GM12878 (cell line): ENCODE measurements around the gene NSMCE1. TPM values are rescaled to one million over a fixed set of nuclear protein-coding genes. Genes with fewer than 3 reads are reported as not detected.

ENCODE experiments used
- ATAC-seq: fragments of 200-7000 bp; cut with Tn5 transposase; 3 replicates; pipeline ENCODE4 v1.9.1; 2020; ENCODE audit warnings: mild to moderate bottlenecking, moderate library complexity
- BruUV-seq: library from RNA; stranded (reverse); fragments of 400-500 nt; replicated peaks from 2 replicates; lab custom pipeline; 2021; lab: Mats Ljungman, UMichigan
- CTCF ChIA-PET: fragments of 300-600 bp; sonication (Branson Sonifier 250); formaldehyde crosslinking; extraction: SDS; loops from one replicate; lab custom pipeline; 2021; ENCODE audit warnings: inconsistent platforms; lab: Yijun Ruan, JAX
- POLR2A ChIA-PET: fragments of 350-600 bp; formaldehyde crosslinking; extraction: SDS; loops from one replicate; lab custom pipeline; 2021; ENCODE audit warnings: inconsistent platforms; lab: Charles Lee
- RAD21 ChIA-PET: fragments of 300-600 bp; sonication (Branson Sonifier 250); formaldehyde crosslinking; loops from one replicate; lab custom pipeline; 2023; ENCODE audit warnings: antibody characterized with exemption; ENCODE audit not compliant: unreplicated experiment; lab: Charles Lee
- SMC1A ChIA-PET: fragments of 300-600 bp; sonication (Branson Sonifier 250); formaldehyde crosslinking; loops from one replicate; lab custom pipeline; 2023; ENCODE audit not compliant: unreplicated experiment, uncharacterized antibody; lab: Charles Lee
- DNase-seq: peaks from one replicate; pipeline ENCODE4 v3.0.0-alpha.2; 2011; ENCODE audit warnings: low read depth, low spot score
- FAIRE-seq: peaks from 3 replicates; lab custom pipeline; 2011; peaks lifted over from hg19 to GRCh38; lab: Jason Lieb, UNC
- H2AFZ ChIP-seq: 2 replicates; pipeline ENCODE4 v1.6.0; 2011; ENCODE audit warnings: low read depth, low read length, control low read depth; ENCODE audit not compliant: control insufficient read depth
- H3K27ac ChIP-seq: 2 replicates; pipeline ENCODE4 v1.5.1; 2011; ENCODE audit warnings: control low read depth; ENCODE audit not compliant: control insufficient read depth, insufficient read depth
- H3K27me3 ChIP-seq, 2 experiments: replicated peaks in 1 of 2; 2 replicates each; pipeline versions ENCODE4 v1.6.0 to v1.6.1; 2011; ENCODE audit warnings: low read length in 1 of 2; ENCODE audit not compliant: control insufficient read depth in 2 of 2, insufficient read depth in 2 of 2
- H3K36me3 ChIP-seq, 2 experiments: 2 replicates each; pipeline ENCODE4 v1.5.1; 2011; ENCODE audit warnings: low read length in 1 of 2; ENCODE audit not compliant: control insufficient read depth in 2 of 2, insufficient read depth in 2 of 2
- H3K4me1 ChIP-seq: 2 replicates; pipeline ENCODE4 v1.6.1; 2011; ENCODE audit warnings: mild to moderate bottlenecking, low read length, moderate library complexity, mixed read lengths; ENCODE audit not compliant: control insufficient read depth, insufficient read depth
- H3K4me2 ChIP-seq: 2 replicates; pipeline ENCODE4 v1.6.0; 2011; ENCODE audit warnings: control low read depth; ENCODE audit not compliant: control insufficient read depth, insufficient read depth
- H3K4me3 ChIP-seq: fragments of 200-600 bp; sonication (generic); 2 replicates; pipeline ENCODE4 v1.5.1; 2016
- H3K79me2 ChIP-seq: 2 replicates; pipeline ENCODE4 v1.6.0; 2011; ENCODE audit warnings: low read length; ENCODE audit not compliant: control insufficient read depth, insufficient read depth
- H3K9ac ChIP-seq: 2 replicates; pipeline ENCODE4 v1.8.0; 2011; ENCODE audit warnings: low read length, control low read depth, mixed read lengths; ENCODE audit not compliant: control insufficient read depth, insufficient read depth
- H3K9me3 ChIP-seq: replicated peaks from 3 replicates; pipeline ENCODE4 v1.5.1; 2011; ENCODE audit warnings: mild to moderate bottlenecking, low read length; ENCODE audit not compliant: control insufficient read depth, insufficient read depth
- H4K20me1 ChIP-seq: 2 replicates; pipeline ENCODE4 v1.6.0; 2011; ENCODE audit not compliant: control insufficient read depth, insufficient read depth
- CREM ChIP-seq: IDR thresholded peaks from 2 replicates; pipeline ENCODE4 v1.6.1; 2014; ENCODE audit warnings: antibody characterized with exemption, low read depth
- HDAC6 ChIP-seq: fragments of 200-600 bp; sonication (generic); IDR thresholded peaks from one replicate; pipeline ENCODE4 v1.8.0; 2017; ENCODE audit warnings: antibody characterized with exemption; ENCODE audit not compliant: unreplicated experiment
- JUND ChIP-seq: IDR thresholded peaks from 2 replicates; pipeline ENCODE4 v1.6.1; 2012; ENCODE audit warnings: low read depth, mild to moderate bottlenecking, low read length, improper control_type of control experiment, moderate library complexity
- NFYA ChIP-seq: IDR thresholded peaks from 2 replicates; pipeline ENCODE4 v1.6.1; 2011; ENCODE audit warnings: low read depth, mild to moderate bottlenecking, low read length, improper control_type of control experiment, borderline replicate concordance
- POLR2AphosphoS2 ChIP-seq: IDR thresholded peaks from 2 replicates; pipeline ENCODE4 v1.6.1; 2011; ENCODE audit warnings: low read depth, mild to moderate bottlenecking, low read length, improper control_type of control experiment, moderate library complexity
- RFX5 ChIP-seq: IDR thresholded peaks from 2 replicates; pipeline ENCODE4 v1.6.1; 2011; ENCODE audit warnings: low read depth, low read length, improper control_type of control experiment
- TCF12 ChIP-seq: IDR thresholded peaks from 2 replicates; pipeline ENCODE4 v1.6.1; 2011; ENCODE audit warnings: low read depth, mild to moderate bottlenecking, low read length
- TCF3 ChIP-seq: IDR thresholded peaks from 2 replicates; pipeline ENCODE4 v1.6.1; 2012; ENCODE audit warnings: low read depth, mild to moderate bottlenecking, low read length, borderline replicate concordance; ENCODE audit not compliant: insufficient read depth
- ZNF24 ChIP-seq: fragments of 450-650 bp; IDR thresholded peaks from 2 replicates; pipeline ENCODE4 v1.6.1; 2017; ENCODE audit warnings: antibody characterized with exemption, mild to moderate bottlenecking
- WGBS: methylation state at CpG from one replicate; pipeline ENCODE4 v1.1.6; 2016; ENCODE audit warnings: low lambda C conversion rate; ENCODE audit not compliant: insufficient replicate concordance, insufficient coverage; ENCODE audit errors: missing lambda C conversion rate; 5-methylcytosine and 5-hydroxymethylcytosine counted together
- in situ Hi-C: fragments of 300-500 bp; cut with MboI; formaldehyde crosslinking; loops from 9 replicates; pipeline ENCODE4 v1.14.3; 2018; ENCODE audit warnings: mixed read lengths
- intact Hi-C: fragments of 100-400 bp; cut with micrococcal nuclease; formaldehyde crosslinking; loops from one replicate; pipeline ENCODE4 v1.14.2; 2022; ENCODE audit not compliant: unreplicated experiment
- polyA plus RNA-seq, 11 experiments: library from polyadenylated mRNA; depleted of rRNA in 4 of 11; unstranded in 6 of 11; stranded (reverse) in 5 of 11; fragments of >200 nt; fragmentation: Nextera tagmentation in 4 of 11; fragmentation: Illumina TruSeq in 1 of 11; extraction: Ambion mirVana in 4 of 11; extraction: Trizol in 1 of 11; gene quantifications; 1 replicate in 1 of 11; 2 replicates in 10 of 11; pipeline versions ENCODE4 v1.2.1 to v1.2.3, GENCODE V29; 2011 to 2016; ENCODE audit warnings: inconsistent platforms in 2 of 11, missing spikeins in 2 of 11, low read depth in 1 of 11
- total RNA-seq, 4 experiments: library from RNA; depleted of rRNA in 3 of 4; stranded (reverse); fragments of >200 nt in 3 of 4; fragmentation: Illumina TruSeq in 1 of 4; extraction: Trizol in 1 of 4; gene quantifications; 2 replicates each; pipeline versions ENCODE4 v1.2.1 to v1.2.3, GENCODE V29; 2013 to 2021
- TF ChIP-seq, protein P1 (sequence below): IDR thresholded peaks from 2 replicates; pipeline ENCODE4 v1.6.1; 2011; ENCODE audit warnings: borderline replicate concordance, low read depth, mild to moderate bottlenecking, moderate library complexity, low read length; ENCODE audit not compliant: insufficient read depth, poor library complexity, severe bottlenecking

The NSMCE1 gene
- total and polyA plus RNA-seq, 10 of the 15 experiments (the other 5 are each of a cell fraction or from before 2014, with no cell fraction given), result 54.0 to 214 (median 71.4) TPM

GRCh38 chr16:27209591-27209990, 59.0 kb downstream of the NSMCE1 start:
- no peaks in the 10 kb centered on the region for H3K27me3 ChIP-seq
- no peak overlapping the region for H3K4me2 ChIP-seq
- DNase-seq, result no peak
- H3K79me2 ChIP-seq, result peaks cover under 1% of the 10 kb centered on the region; the same call in 1 of the 2 replicates
- no peak for FAIRE-seq
- SMC1A ChIA-PET, result interaction anchor here (1.5 to 2.5 kb wide), 2 partner anchors 10 to 29 kb away, joined by 4 to 9 read pairs; no protein-coding TSS in a partner anchor
- intact Hi-C loops, result no loop called here
- in situ Hi-C loops, result no loop called here
- RAD21 ChIA-PET, result no interaction called here
- TF ChIP-seq CREM, result no peak
- no peak for TF ChIP-seq HDAC6
- no peak for TF ChIP-seq RFX5
- no peak for TF ChIP-seq TCF3
- TF ChIP-seq TCF12, result no peak
- TF ChIP-seq JUND, result no peak
- TF ChIP-seq POLR2AphosphoS2, result no peak
- TF ChIP-seq NFYA, result no peak
- TF ChIP-seq, protein P1, sequence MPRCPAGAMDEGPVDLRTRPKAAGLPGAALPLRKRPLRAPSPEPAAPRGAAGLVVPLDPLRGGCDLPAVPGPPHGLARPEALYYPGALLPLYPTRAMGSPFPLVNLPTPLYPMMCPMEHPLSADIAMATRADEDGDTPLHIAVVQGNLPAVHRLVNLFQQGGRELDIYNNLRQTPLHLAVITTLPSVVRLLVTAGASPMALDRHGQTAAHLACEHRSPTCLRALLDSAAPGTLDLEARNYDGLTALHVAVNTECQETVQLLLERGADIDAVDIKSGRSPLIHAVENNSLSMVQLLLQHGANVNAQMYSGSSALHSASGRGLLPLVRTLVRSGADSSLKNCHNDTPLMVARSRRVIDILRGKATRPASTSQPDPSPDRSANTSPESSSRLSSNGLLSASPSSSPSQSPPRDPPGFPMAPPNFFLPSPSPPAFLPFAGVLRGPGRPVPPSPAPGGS, result no peak
- TF ChIP-seq ZNF24, result no peak
- TF ChIP-seq, all 136 proteins: peak for 0
- H3K36me3 ChIP-seq, result peaks cover 0 to 5% of the 10 kb centered on the region in 2 experiments; a peak in 2 of 4 replicates
- H3K9me3 ChIP-seq, result no peaks in the 10 kb centered on the region
- H4K20me1 ChIP-seq, result no peaks in the 10 kb centered on the region
- CTCF ChIA-PET, result interaction anchor here (1.1 to 1.6 kb wide), 2 partner anchors 25 to 30 kb away, joined by 5 to 11 read pairs; no protein-coding TSS in a partner anchor
- 85% methylated on average over 8 of the region's 8 CpGs for WGBS
- POLR2A ChIA-PET, result no interaction called here
- H3K27ac ChIP-seq, result no peak overlapping the region
- H3K4me1 ChIP-seq, result peaks cover 9% of the 10 kb centered on the region
- H3K4me3 ChIP-seq, result no peak overlapping the region
- no peak overlapping the region for H3K9ac ChIP-seq
- H2AFZ ChIP-seq, result no peak overlapping the region
- no TSS peak for BruUV-seq
- ATAC-seq, result no peak
